PFSK-1 (cell line): ENCODE results near the gene UXT.

Experiments
- POLR2AphosphoS5 ChIP-seq: IDR thresholded peaks from 2 replicates; pipeline ENCODE4 v1.6.1; 2012; ENCODE audit warnings: low read depth, mild to moderate bottlenecking, control low read depth, low read length, moderate library complexity
- REST ChIP-seq, 2 experiments: IDR thresholded peaks; 2 replicates each; pipeline versions ENCODE4 v1.6.1 to v1.8.0; 2011 to 2012; ENCODE audit warnings: low read depth in 2 of 2, low read length in 2 of 2, control low read depth in 1 of 2, inconsistent platforms in 1 of 2, mild to moderate bottlenecking in 1 of 2, moderate library complexity in 1 of 2; ENCODE audit not compliant: insufficient read depth in 1 of 2
- SIN3A ChIP-seq: IDR thresholded peaks from 2 replicates; pipeline ENCODE4 v1.6.1; 2012; ENCODE audit warnings: mild to moderate bottlenecking, low read length, moderate library complexity, borderline replicate concordance; ENCODE audit not compliant: insufficient read depth
- TAF1 ChIP-seq: IDR thresholded peaks from 2 replicates; pipeline ENCODE4 v1.6.1; 2012; ENCODE audit warnings: low read length, control low read depth, borderline replicate concordance; ENCODE audit not compliant: insufficient read depth

GRCh38 chrX:47644557-47645091, 14.4 kb downstream of the UXT start:
- TF ChIP-seq TAF1 (no peak), POLR2AphosphoS5 (no peak), SIN3A (no peak), REST (IDR thresholded peaks at IDR 0.05; ENCODE audit: insufficient read depth in 1 of 2, low read depth in 2 of 2, low read length in 2 of 2) (no peak)
